GM21447 (cell line): ENCODE results near the gene DDX21.
A peak's percentile ranks its signal among the peaks of the same experiment; 100 is the strongest.
"Not testable (repeated sequence)": the region's sequence is repeated elsewhere in the genome, so short reads cannot be mapped to it uniquely, and the experiment has no call there.

Experiments used
- ATAC-seq: cut with Tn5 transposase; IDR thresholded peaks from one replicate; pipeline ENCODE4 v1.9.1; 2021; ENCODE audit not compliant: unreplicated experiment

The DDX21 gene

GRCh38 chr10:68955832-68956532 lies at the start of gene DDX21:
TSS of gene DDX21 (plus strand) at chr10:68956170. CDS start at chr10:68956226, 56 bp downstream.
- peak; percentile 77 for ATAC-seq

GRCh38 chr10:68924593-68924992 lies 31.4 kb upstream of the DDX21 start:
- no peak for ATAC-seq

- ATAC-seq: no peak
Measured at GRCh38 chr10:68925489-68925888, 30.5 kb upstream of the DDX21 start.

- ATAC-seq: not testable (repeated sequence)
Measured at GRCh38 chr10:68929157-68929556, 26.8 kb upstream of the DDX21 start.

- not testable (repeated sequence) for ATAC-seq
Measured at GRCh38 chr10:68929888-68930287, 26.1 kb upstream of the DDX21 start.

- not testable (repeated sequence) for ATAC-seq
Measured at GRCh38 chr10:68932860-68933259, 23.1 kb upstream of the DDX21 start.

GRCh38 chr10:68934994-68935393 lies 21.0 kb upstream of the DDX21 start:
- no peak for ATAC-seq

GRCh38 chr10:68938117-68938516 lies 17.9 kb upstream of the DDX21 start:
- no peak for ATAC-seq

GRCh38 chr10:68938884-68939283 lies 17.1 kb upstream of the DDX21 start:
- ATAC-seq: no peak

GRCh38 chr10:68940917-68941316 lies 15.1 kb upstream of the DDX21 start:
- ATAC-seq: not testable (repeated sequence)

- no peak for ATAC-seq
Measured at GRCh38 chr10:68950598-68950997, 5.4 kb upstream of the DDX21 start.

GRCh38 chr10:68954904-68955303 lies 1.1 kb upstream of the DDX21 start:
- ATAC-seq: no peak

GRCh38 chr10:68955355-68955831 lies 577 bp upstream of the DDX21 start:
- ATAC-seq: peak; percentile 5

- ATAC-seq: no peak
Measured at GRCh38 chr10:68957284-68957615, 1.3 kb downstream of the DDX21 start.

- ATAC-seq: no peak
Measured at GRCh38 chr10:68957654-68958053, 1.7 kb downstream of the DDX21 start.

- ATAC-seq: no peak
Measured at GRCh38 chr10:68959695-68960527, 3.9 kb downstream of the DDX21 start.

GRCh38 chr10:68963151-68963550 lies 7.2 kb downstream of the DDX21 start:
- no peak for ATAC-seq

GRCh38 chr10:68973975-68974374 lies 18.0 kb downstream of the DDX21 start:
- ATAC-seq: no peak

- ATAC-seq: not testable (repeated sequence)
Measured at GRCh38 chr10:68975936-68976473, 20.0 kb downstream of the DDX21 start.

- ATAC-seq: not testable (repeated sequence)
Measured at GRCh38 chr10:68979738-68980137, 23.8 kb downstream of the DDX21 start.

- no peak for ATAC-seq
Measured at GRCh38 chr10:68981074-68981473, 25.1 kb downstream of the DDX21 start.

GRCh38 chr10:68982389-68982788 lies 26.4 kb downstream of the DDX21 start:
- ATAC-seq: no peak
